ENCODE measurements around the gene PEX1.
"Not testable (repeated sequence)": the region's sequence is repeated elsewhere in the genome, so short reads cannot be mapped to it uniquely, and the experiment has no call there.

Gene PEX1

GRCh38 chr7:92503767-92504166 is 24.6 kb downstream of the PEX1 start:
- DNase-seq = no peak

- DNase-seq = no peak
Measured at GRCh38 chr7:92498557-92498956, 29.8 kb downstream of the PEX1 start.

- DNase-seq = no peak
Measured at GRCh38 chr7:92496876-92497275, 31.4 kb downstream of the PEX1 start.

- no peak for DNase-seq
Measured at GRCh38 chr7:92489634-92490033, 38.7 kb downstream of the PEX1 start.

GRCh38 chr7:92487804-92488203 is 40.5 kb downstream of the PEX1 start:
- no peak for DNase-seq

GRCh38 chr7:92485974-92486373 is 42.3 kb downstream of the PEX1 start:
- no peak for DNase-seq

GRCh38 chr7:92485267-92485892 is 42.9 kb downstream of the PEX1 start:
- no peak for DNase-seq

- DNase-seq = not testable (repeated sequence)
Measured at GRCh38 chr7:92484226-92484625, 44.1 kb downstream of the PEX1 start.

GRCh38 chr7:92483624-92484023 is 44.7 kb downstream of the PEX1 start:
- DNase-seq = not testable (repeated sequence)

- not testable (repeated sequence) for DNase-seq
Measured at GRCh38 chr7:92479146-92479545, 49.2 kb downstream of the PEX1 start.

- DNase-seq = no peak
Measured at GRCh38 chr7:92478711-92479110, 49.6 kb downstream of the PEX1 start.

GRCh38 chr7:92478095-92478494 is 50.2 kb downstream of the PEX1 start:
- no peak for DNase-seq

- DNase-seq = not testable (repeated sequence)
Measured at GRCh38 chr7:92477681-92478080, 50.6 kb downstream of the PEX1 start, which contains the start of gene ERVW-1. Gene ERVW-1 (minus strand): TSS chr7:92477946. CDS start chr7:92470381, 7,565 bp downstream.

GRCh38 chr7:92475851-92476590 is 52.3 kb downstream of the PEX1 start:
- not testable (repeated sequence) for DNase-seq

GRCh38 chr7:92475261-92475770 is 53.0 kb downstream of the PEX1 start:
- not testable (repeated sequence) for DNase-seq

- not testable (repeated sequence) for DNase-seq
Measured at GRCh38 chr7:92473989-92474388, 54.3 kb downstream of the PEX1 start.

- DNase-seq = not testable (repeated sequence)
Measured at GRCh38 chr7:92468589-92468988, 59.7 kb downstream of the PEX1 start.

GRCh38 chr7:92466682-92467081 is 61.6 kb downstream of the PEX1 start:
- no peak for DNase-seq

GRCh38 chr7:92464515-92464914 is 63.8 kb downstream of the PEX1 start:
- DNase-seq = no peak

- no peak for DNase-seq
Measured at GRCh38 chr7:92462560-92462959, 65.8 kb downstream of the PEX1 start.

GRCh38 chr7:92461027-92462003 is 67.0 kb downstream of the PEX1 start:
- no peak for DNase-seq

- DNase-seq = no peak
Measured at GRCh38 chr7:92460510-92460909, 67.8 kb downstream of the PEX1 start.

GRCh38 chr7:92460109-92460508 is 68.2 kb downstream of the PEX1 start:
- DNase-seq = no peak

All from T1000 (cell line).